Stimulated activated CD8-positive, alpha-beta memory T cell treated with anti-CD3 and anti-CD28 coated beads, Interleukin-7, amount 100 ng/mL, for 24 hours (primary cell): ENCODE results near the gene OR2V1.
A peak's percentile ranks its signal among the peaks of the same experiment; 100 is the strongest.
"Not testable (repeated sequence)": the region's sequence is repeated elsewhere in the genome, so short reads cannot be mapped to it uniquely, and the experiment has no call there.

Experiments used
- DNase-seq: peaks from one replicate; pipeline ENCODE4 v3.0.0-alpha.2; 2020; ENCODE audit warnings: low read depth

OR2V1 gene

GRCh38 chr5:181130832-181131496, at the start of gene OR2V1:
Gene OR2V1 (minus strand): TSS chr5:181131169. CDS start chr5:181125304, 5,865 bp downstream.
- no peak for DNase-seq

- DNase-seq, result not testable (repeated sequence)
Observed at GRCh38 chr5:181177559-181177958, 46.6 kb upstream of the OR2V1 start.

- DNase-seq, result no peak
Observed at GRCh38 chr5:181176254-181176952, 45.4 kb upstream of the OR2V1 start.

GRCh38 chr5:181173420-181174342, 42.7 kb upstream of the OR2V1 start:
- peak; percentile 66 for DNase-seq

GRCh38 chr5:181173027-181173419, 42.1 kb upstream of the OR2V1 start:
- no peak for DNase-seq

- DNase-seq, result no peak
Observed at GRCh38 chr5:181171782-181172181, 40.8 kb upstream of the OR2V1 start.

- no peak for DNase-seq
Observed at GRCh38 chr5:181170996-181171395, 40.0 kb upstream of the OR2V1 start.

GRCh38 chr5:181170237-181170825, 39.4 kb upstream of the OR2V1 start:
- DNase-seq, result no peak

GRCh38 chr5:181169459-181170236, 38.7 kb upstream of the OR2V1 start:
- DNase-seq, result peak; percentile 92

- DNase-seq, result no peak
Observed at GRCh38 chr5:181168595-181169118, 37.7 kb upstream of the OR2V1 start.

- no peak for DNase-seq
Observed at GRCh38 chr5:181167814-181168488, 37.0 kb upstream of the OR2V1 start.

GRCh38 chr5:181166812-181167733, 36.1 kb upstream of the OR2V1 start:
- no peak for DNase-seq

GRCh38 chr5:181164076-181164952, 33.3 kb upstream of the OR2V1 start:
- peak; percentile 48 for DNase-seq

GRCh38 chr5:181163487-181164075, 32.6 kb upstream of the OR2V1 start:
- no peak for DNase-seq

GRCh38 chr5:181161534-181162175, 30.7 kb upstream of the OR2V1 start:
- no peak for DNase-seq

GRCh38 chr5:181160755-181161533, 30.0 kb upstream of the OR2V1 start:
- not testable (repeated sequence) for DNase-seq
